IMR-90 (cell line): Measurements from ENCODE around the gene PSAPL1. TPM values are rescaled to one million over a fixed set of nuclear protein-coding genes. Genes with fewer than 3 reads are reported as not detected.

Experiments
- ATAC-seq: fragments of 200-7000 bp; cut with Tn5 transposase; 2 replicates; pipeline ENCODE4 v1.9.1; 2020; ENCODE audit warnings: low read depth, mild to moderate bottlenecking, moderate library complexity
- BruUV-seq: library from RNA; stranded (reverse); fragments of 400-500 nt; replicated peaks from 2 replicates; lab custom pipeline; 2021; lab: Mats Ljungman, UMichigan
- CTCF ChIA-PET: fragments of 300-600 bp; formaldehyde crosslinking; extraction: SDS; loops from one replicate; lab custom pipeline; 2021; ENCODE audit warnings: antibody characterized with exemption; lab: Yijun Ruan, JAX
- POLR2A ChIA-PET: fragments of 300-600 bp; sonication (Branson Sonifier 250); formaldehyde crosslinking; loops from one replicate; lab custom pipeline; 2022; ENCODE audit warnings: antibody characterized with exemption; ENCODE audit not compliant: unreplicated experiment; lab: Charles Lee
- DNase-seq: peaks from one replicate; pipeline ENCODE4 v3.0.0; 2013
- H2AFZ ChIP-seq: replicated peaks from 2 replicates; pipeline ENCODE3; 2013; ENCODE audit warnings: low read length, mild to moderate bottlenecking; ENCODE audit not compliant: poor library complexity
- H2AK5ac ChIP-seq: 2 replicates; pipeline ENCODE4 v1.6.1; 2013; ENCODE audit warnings: low read depth, low read length, inconsistent platforms
- H2AK9ac ChIP-seq: replicated peaks from 2 replicates; pipeline ENCODE3; 2013; ENCODE audit warnings: mild to moderate bottlenecking, low read depth, low read length, moderate library complexity; ENCODE audit not compliant: poor library complexity
- H2BK120ac ChIP-seq: 2 replicates; pipeline ENCODE4 v1.6.1; 2013; ENCODE audit warnings: low read depth, low read length, inconsistent platforms
- H2BK15ac ChIP-seq: 3 replicates; pipeline ENCODE4 v1.6.1; 2013; ENCODE audit warnings: low read depth, low read length, inconsistent platforms
- H2BK20ac ChIP-seq: 2 replicates; pipeline ENCODE4 v1.6.1; 2013; ENCODE audit warnings: low read depth, mild to moderate bottlenecking, inconsistent platforms, low read length, moderate library complexity
- H2BK5ac ChIP-seq: 2 replicates; pipeline ENCODE4 v1.6.1; 2013; ENCODE audit warnings: mild to moderate bottlenecking, low read depth, low read length, inconsistent platforms; ENCODE audit not compliant: poor library complexity, severe bottlenecking
- H3K14ac ChIP-seq: replicated peaks from 2 replicates; pipeline ENCODE4 v1.6.1; 2013; ENCODE audit warnings: low read depth, low read length, inconsistent platforms
- H3K18ac ChIP-seq: 2 replicates; pipeline ENCODE4 v1.6.1; 2013; ENCODE audit warnings: low read depth, low read length, control low read depth
- H3K23ac ChIP-seq: 2 replicates; pipeline ENCODE4 v1.6.1; 2013; ENCODE audit warnings: low read depth, low read length, inconsistent platforms
- H3K27ac ChIP-seq: 2 replicates; pipeline ENCODE4 v1.5.1; 2013; ENCODE audit warnings: mild to moderate bottlenecking, control low read depth, low read length; ENCODE audit not compliant: insufficient read depth
- H3K27me3 ChIP-seq: 2 replicates; pipeline ENCODE4 v1.6.1; 2013; ENCODE audit warnings: low read length; ENCODE audit not compliant: control insufficient read depth, insufficient read depth
- H3K36me3 ChIP-seq: 2 replicates; pipeline ENCODE4 v1.6.1; 2013; ENCODE audit warnings: low read length, mixed read lengths; ENCODE audit not compliant: control insufficient read depth, insufficient read depth
- H3K4ac ChIP-seq: 2 replicates; pipeline ENCODE4 v1.6.1; 2013; ENCODE audit warnings: low read depth, low read length, inconsistent platforms
- H3K4me1 ChIP-seq: 2 replicates; pipeline ENCODE4 v1.6.1; 2013; ENCODE audit warnings: low read length, mixed read lengths; ENCODE audit not compliant: control insufficient read depth, insufficient read depth
- H3K4me2 ChIP-seq: 2 replicates; pipeline ENCODE4 v1.6.1; 2013; ENCODE audit warnings: low read depth, mild to moderate bottlenecking, control low read depth, low read length, moderate library complexity
- H3K4me3 ChIP-seq: 2 replicates; pipeline ENCODE4 v1.5.1; 2013; ENCODE audit warnings: low read depth, mild to moderate bottlenecking, control low read depth, low read length, moderate library complexity; ENCODE audit not compliant: insufficient read depth
- H3K56ac ChIP-seq: 2 replicates; pipeline ENCODE4 v1.6.1; 2013; ENCODE audit warnings: low read length, inconsistent platforms; ENCODE audit not compliant: insufficient read depth; ENCODE audit errors: extremely low read depth
- H3K79me1 ChIP-seq, 2 experiments: 2 replicates each; pipeline ENCODE4 v1.6.1; 2013; ENCODE audit warnings: low read length in 2 of 2, inconsistent platforms in 1 of 2, low read depth in 1 of 2
- H3K9ac ChIP-seq: 2 replicates; pipeline ENCODE4 v1.6.1; 2013; ENCODE audit warnings: low read depth, low read length, control low read depth
- H3K9me1 ChIP-seq: 2 replicates; pipeline ENCODE4 v1.6.1; 2013; ENCODE audit warnings: low read length, inconsistent platforms; ENCODE audit not compliant: insufficient read depth
- H3K9me3 ChIP-seq: 2 replicates; pipeline ENCODE4 v1.6.1; 2013; ENCODE audit warnings: low read length; ENCODE audit not compliant: control insufficient read depth, insufficient read depth
- H4K20me1 ChIP-seq: 2 replicates; pipeline ENCODE4 v1.6.1; 2013; ENCODE audit warnings: low read length, inconsistent platforms; ENCODE audit not compliant: insufficient read depth
- H4K5ac ChIP-seq: 2 replicates; pipeline ENCODE4 v1.6.1; 2013; ENCODE audit warnings: mild to moderate bottlenecking, low read depth, low read length, control low read depth
- H4K8ac ChIP-seq, 2 experiments: 2 replicates each; pipeline ENCODE4 v1.6.1; 2013; ENCODE audit warnings: low read depth in 2 of 2, low read length in 2 of 2, control low read depth in 1 of 2, inconsistent platforms in 1 of 2
- H4K91ac ChIP-seq: 2 replicates; pipeline ENCODE4 v1.6.1; 2013; ENCODE audit warnings: low read depth, low read length, inconsistent platforms; ENCODE audit not compliant: insufficient read depth
- MAFK ChIP-seq: IDR thresholded peaks from 2 replicates; pipeline ENCODE4 v1.6.1; 2012; ENCODE audit warnings: low read depth, low read length, improper control_type of control experiment
- MAZ ChIP-seq: IDR thresholded peaks from 2 replicates; pipeline ENCODE4 v1.6.1; 2012; ENCODE audit warnings: low read depth, mild to moderate bottlenecking, low read length, improper control_type of control experiment, moderate library complexity, borderline replicate concordance
- NFE2L2 ChIP-seq: fragments of 150-350 bp; IDR thresholded peaks from 2 replicates; pipeline ENCODE4 v1.6.1; 2016; ENCODE audit warnings: low read depth, mild to moderate bottlenecking, low read length
- POLR2A ChIP-seq: IDR thresholded peaks from 2 replicates; pipeline ENCODE4 v1.6.1; 2012; ENCODE audit warnings: mild to moderate bottlenecking, low read depth, low read length
- RAD21 ChIP-seq: IDR thresholded peaks from 2 replicates; pipeline ENCODE4 v1.6.1; 2012; ENCODE audit warnings: low read length, improper control_type of control experiment
- RCOR1 ChIP-seq: IDR thresholded peaks from 2 replicates; pipeline ENCODE4 v1.6.1; 2012; ENCODE audit warnings: mild to moderate bottlenecking, low read length, improper control_type of control experiment; ENCODE audit not compliant: insufficient replicate concordance
- SMC3 ChIP-seq: fragments of 150-350 bp; IDR thresholded peaks from 2 replicates; pipeline ENCODE4 v1.6.1; 2016; ENCODE audit warnings: low read depth, mild to moderate bottlenecking, antibody characterized with exemption, low read length, moderate library complexity
- USF2 ChIP-seq: fragments of 150-350 bp; IDR thresholded peaks from 2 replicates; pipeline ENCODE4 v1.6.1; 2017; ENCODE audit warnings: mild to moderate bottlenecking, antibody characterized with exemption, low read length, low read depth
- WGBS, 2 experiments: methylation state at CpG; one replicate each; pipeline versions ENCODE4 v1.1.5 to v1.1.7; 2013; ENCODE audit warnings: missing lambda C conversion rate in 2 of 2; ENCODE audit not compliant: insufficient read length in 1 of 2; ENCODE audit errors: extremely low coverage in 2 of 2; 5-methylcytosine and 5-hydroxymethylcytosine counted together
- dilution Hi-C: fragments of 300-500 bp; cut with HindIII; formaldehyde crosslinking; loops from one replicate; pipeline ENCODE4 v1.14.3; 2018; ENCODE audit warnings: low sequenced_read_pairs; ENCODE audit not compliant: unreplicated experiment
- in situ Hi-C: fragments of 300-500 bp; cut with MboI; formaldehyde crosslinking; loops from 3 replicates; pipeline ENCODE4 v1.14.3; 2019; ENCODE audit warnings: low sequenced_read_pairs, inconsistent platforms, mixed read lengths
- intact Hi-C: fragments of 100-400 bp; cut with micrococcal nuclease; formaldehyde crosslinking; loops from 2 replicates; pipeline ENCODE4 v1.10.0; 2022
- polyA plus RNA-seq, 3 experiments: library from polyadenylated mRNA; depleted of rRNA; stranded (reverse); fragments of >200 nt; gene quantifications; 2 replicates each; pipeline ENCODE4 v1.2.3, GENCODE V29; 2012; ENCODE audit warnings: low replicate concordance in 1 of 3
- total RNA-seq: library from RNA; depleted of rRNA; stranded (reverse); fragments of >200 nt; gene quantifications from 2 replicates; pipeline ENCODE4 v1.2.3, GENCODE V29; 2012

Gene PSAPL1
- total and polyA plus RNA-seq, 2 of the 4 experiments (the other 2 are of a cell fraction): not detected

- H2AK9ac ChIP-seq: no peak overlapping the region
- POLR2A ChIA-PET: no interaction called here
- no peak overlapping the region for H2BK20ac ChIP-seq
- no peak overlapping the region for H3K9ac ChIP-seq
- H3K27me3 ChIP-seq: peaks cover 28% of the 10 kb centered on the region
- no peaks in the 10 kb centered on the region for H3K36me3 ChIP-seq
- no peak overlapping the region for H3K23ac ChIP-seq
- dilution Hi-C loops: no loop called here
- H3K9me1 ChIP-seq: no peaks in the 10 kb centered on the region
- no peak overlapping the region for H2BK5ac ChIP-seq
- no peaks in the 10 kb centered on the region for H4K20me1 ChIP-seq
- in situ Hi-C loops: no loop called here
- ATAC-seq (no peak), DNase-seq (no peak)
- no peak overlapping the region for H3K27ac ChIP-seq
- no peak overlapping the region for H3K56ac ChIP-seq
- H4K8ac ChIP-seq: no peak overlapping the region
- no peak overlapping the region for H3K4me2 ChIP-seq
- no peak overlapping the region for H2AFZ ChIP-seq
- H3K18ac ChIP-seq: no peak overlapping the region
- no peaks in the 10 kb centered on the region for H3K79me1 ChIP-seq
- H3K4me3 ChIP-seq: no peak overlapping the region
- H3K4me1 ChIP-seq: no peaks in the 10 kb centered on the region
- H2BK15ac ChIP-seq: no peak overlapping the region
- no peak overlapping the region for H3K4ac ChIP-seq
- TF ChIP-seq MAFK (no peak), RCOR1 (no peak), MAZ (no peak), NFE2L2 (no peak), POLR2A (no peak), SMC3 (no peak), RAD21 (no peak), USF2 (no peak)
- intact Hi-C loops: no loop called here
- WGBS, 2 experiments: 58% methylated on average over 5 of the region's 7 CpGs; no CpG with 5 or more reads in 1 of the 2 experiments
- BruUV-seq: no TSS peak
- H4K91ac ChIP-seq: no peak overlapping the region
- peaks cover 4% of the 10 kb centered on the region; the same call in 1 of the 2 replicates for H3K9me3 ChIP-seq
- H2AK5ac ChIP-seq: no peak overlapping the region
- no peak overlapping the region for H3K14ac ChIP-seq
- CTCF ChIA-PET: no interaction called here
- H2BK120ac ChIP-seq: no peak overlapping the region
- H4K5ac ChIP-seq: no peak overlapping the region
Measured at GRCh38 chr4:7467471-7467870, 32.7 kb upstream of the PSAPL1 start.
